ENCODE results near the gene NR1H2.
A peak's percentile ranks its signal among the peaks of the same experiment; 100 is the strongest.

The NR1H2 gene

DNA sequence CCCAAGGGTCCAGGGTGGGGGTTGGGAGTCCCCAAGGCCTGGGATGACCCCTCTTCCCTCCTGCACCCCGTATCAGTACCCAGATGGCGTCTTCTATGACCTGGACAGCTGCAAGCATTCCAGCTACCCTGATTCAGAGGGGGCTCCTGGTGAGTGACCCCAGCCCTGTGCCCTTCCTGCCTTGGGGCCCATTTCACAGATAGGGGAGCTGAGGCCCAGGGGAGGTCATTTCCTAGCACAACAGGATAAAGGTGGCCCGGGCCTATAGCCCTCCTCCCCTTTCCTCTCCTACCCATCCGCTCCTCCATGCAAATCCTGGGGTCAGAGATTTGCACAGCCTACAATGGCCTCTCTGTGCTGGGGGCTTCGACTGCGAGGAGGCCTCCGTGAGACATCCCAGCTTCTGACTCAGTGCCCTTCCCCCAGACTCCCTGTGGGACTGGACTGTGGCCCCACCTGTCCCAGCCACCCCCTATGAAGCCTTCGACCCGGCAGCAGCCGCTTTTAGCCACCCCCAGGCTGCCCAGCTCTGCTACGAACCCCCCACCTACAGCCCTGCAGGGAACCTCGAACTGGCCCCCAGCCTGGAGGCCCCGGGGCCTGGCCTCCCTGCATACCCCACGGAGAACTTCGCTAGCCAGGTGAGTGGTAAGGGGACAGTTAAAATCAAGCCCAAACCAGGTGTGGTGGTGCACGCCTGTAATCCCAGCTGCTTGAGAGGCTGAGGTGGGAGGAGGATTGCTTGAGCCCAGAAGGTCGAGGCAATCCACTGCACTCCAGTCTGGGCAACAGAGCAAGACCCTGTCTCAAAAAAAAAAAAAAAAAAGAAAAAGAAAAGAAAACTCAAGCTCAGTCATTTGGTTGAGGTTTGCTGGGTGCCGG lies 46.4 kb downstream of the NR1H2 start:
- DNase-seq (ENCODE audit: low read depth), result no peak

DNA sequence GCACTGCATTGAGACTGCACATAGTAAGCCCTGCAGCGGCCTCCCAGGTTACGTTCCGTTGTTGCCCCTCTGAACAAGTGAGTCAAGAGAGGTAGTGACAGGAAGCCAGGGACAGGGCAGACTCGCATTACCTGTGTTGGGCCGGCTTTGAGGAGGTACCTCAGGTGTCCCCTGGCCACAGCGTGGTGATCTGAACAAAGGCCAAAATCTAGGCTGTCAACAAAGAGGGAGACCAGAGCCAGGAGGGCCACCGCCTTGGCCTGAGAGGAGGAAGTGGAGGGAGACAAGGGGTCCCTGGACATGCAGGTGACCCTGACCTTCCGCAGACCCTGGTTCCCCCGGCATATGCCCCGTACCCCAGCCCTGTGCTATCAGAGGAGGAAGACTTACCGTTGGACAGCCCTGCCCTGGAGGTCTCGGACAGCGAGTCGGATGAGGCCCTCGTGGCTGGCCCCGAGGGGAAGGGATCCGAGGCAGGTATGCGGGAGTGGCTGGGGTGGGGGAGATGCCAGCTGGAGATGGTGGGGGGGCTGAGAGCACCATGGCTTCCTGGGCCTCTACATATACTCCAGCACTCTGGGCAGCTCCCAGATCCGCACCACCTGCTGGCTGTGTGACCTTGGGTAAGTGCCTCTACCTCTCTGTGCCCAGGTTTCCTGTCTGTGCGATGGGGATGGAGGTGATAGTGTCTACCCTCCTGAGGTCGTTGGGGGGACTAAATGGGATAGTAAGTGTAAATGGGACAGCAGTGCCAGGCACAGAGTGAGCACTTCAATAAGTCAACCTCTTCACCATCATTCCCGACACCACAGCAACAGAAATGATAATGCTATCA lies 47.2 kb downstream of the NR1H2 start:
- no peak for DNase-seq (ENCODE audit: low read depth)

DNA sequence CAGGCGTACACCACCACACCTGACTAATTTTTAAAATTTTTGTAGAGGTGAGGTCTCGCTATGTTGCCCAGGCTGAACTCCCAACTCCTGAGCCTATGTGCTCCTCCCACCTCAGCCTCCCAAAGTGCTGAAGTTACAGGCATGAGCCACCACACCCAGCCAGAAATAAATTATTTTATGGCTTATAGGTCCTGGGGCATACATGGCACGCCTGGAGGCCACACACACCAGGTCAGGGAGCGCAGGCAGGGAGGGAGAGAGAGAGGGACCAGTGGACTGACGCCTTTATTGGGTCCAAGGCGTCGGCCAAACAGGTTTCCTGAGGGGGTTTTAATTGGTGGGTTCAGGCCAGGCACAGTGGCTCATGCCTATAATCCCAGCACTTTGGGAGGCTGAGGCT lies 49.3 kb downstream of the NR1H2 start:
- no peak for DNase-seq (ENCODE audit: low read depth)

DNA sequence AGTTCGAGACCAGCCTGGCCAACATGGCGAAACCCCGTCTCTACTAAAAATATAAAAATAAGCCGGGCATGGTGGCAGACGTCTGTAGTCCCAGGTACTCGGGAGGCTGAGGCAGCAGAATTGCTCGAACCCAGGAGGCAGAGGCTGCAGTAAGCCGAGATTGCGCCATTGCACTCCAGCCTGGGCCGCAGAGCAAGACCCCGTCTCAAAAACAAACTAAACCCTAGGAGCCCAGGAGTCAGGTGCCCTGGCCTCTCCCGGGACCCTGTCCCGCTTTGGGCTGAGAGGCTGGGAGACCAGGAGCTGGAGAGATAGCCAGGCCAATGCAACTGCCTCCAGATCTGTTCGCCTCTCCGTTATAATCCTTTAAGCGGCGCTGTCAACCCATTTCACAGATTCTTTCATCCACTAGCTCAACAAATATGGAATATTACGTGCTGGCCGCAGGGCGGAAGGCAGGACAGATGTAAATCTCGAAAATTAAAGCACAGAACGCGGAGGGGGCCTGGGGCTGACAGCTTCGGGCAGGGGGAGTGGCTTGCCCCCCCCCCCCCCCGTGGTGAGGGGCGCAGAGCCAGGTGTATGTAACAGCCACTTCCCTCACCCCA lies 51.2 kb downstream of the NR1H2 start:
- DNase-seq (ENCODE audit: low read depth), result no peak

DNA sequence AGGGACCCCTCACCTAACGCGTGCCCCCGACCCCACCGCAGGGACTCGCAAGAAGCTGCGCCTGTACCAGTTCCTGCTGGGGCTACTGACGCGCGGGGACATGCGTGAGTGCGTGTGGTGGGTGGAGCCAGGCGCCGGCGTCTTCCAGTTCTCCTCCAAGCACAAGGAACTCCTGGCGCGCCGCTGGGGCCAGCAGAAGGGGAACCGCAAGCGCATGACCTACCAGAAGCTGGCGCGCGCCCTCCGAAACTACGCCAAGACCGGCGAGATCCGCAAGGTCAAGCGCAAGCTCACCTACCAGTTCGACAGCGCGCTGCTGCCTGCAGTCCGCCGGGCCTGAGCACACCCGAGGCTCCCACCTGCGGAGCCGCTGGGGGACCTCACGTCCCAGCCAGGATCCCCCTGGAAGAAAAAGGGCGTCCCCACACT lies 51.8 kb downstream of the NR1H2 start:
- DNase-seq (ENCODE audit: low read depth), result peak; percentile 34

DNA sequence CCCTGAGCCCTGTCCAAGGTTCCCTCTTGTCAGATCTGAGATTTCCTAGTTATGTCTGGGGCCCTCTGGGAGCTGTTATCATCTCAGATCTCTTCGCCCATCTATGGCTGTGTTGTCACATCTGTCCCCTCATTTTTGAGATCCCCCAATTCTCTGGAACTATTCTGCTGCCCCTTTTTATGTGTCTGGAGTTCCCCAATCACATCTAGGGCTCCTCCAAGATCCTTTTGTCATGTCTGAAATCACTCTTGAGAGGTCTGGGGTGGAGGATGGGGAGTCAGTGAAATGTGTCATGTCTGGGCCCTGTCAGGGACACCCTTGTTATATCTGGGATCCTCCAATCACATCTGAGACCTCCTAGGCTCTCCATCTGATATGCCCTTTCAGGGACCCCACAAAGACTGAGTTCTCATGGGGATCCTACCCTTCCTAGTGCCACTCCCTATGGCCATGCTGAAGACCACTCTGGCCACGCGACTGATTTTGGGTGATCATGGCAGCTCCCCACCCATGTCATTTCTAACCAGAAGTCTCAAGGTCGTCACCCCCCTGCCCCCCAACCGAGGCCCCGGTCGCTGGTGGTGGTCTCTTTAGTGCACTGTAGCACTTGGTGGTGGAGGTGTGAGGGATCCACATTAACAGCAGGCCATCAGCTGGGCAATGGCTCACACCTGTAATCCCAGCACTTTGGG lies 52.7 kb downstream of the NR1H2 start:
- DNase-seq (ENCODE audit: low read depth), result no peak

DNA sequence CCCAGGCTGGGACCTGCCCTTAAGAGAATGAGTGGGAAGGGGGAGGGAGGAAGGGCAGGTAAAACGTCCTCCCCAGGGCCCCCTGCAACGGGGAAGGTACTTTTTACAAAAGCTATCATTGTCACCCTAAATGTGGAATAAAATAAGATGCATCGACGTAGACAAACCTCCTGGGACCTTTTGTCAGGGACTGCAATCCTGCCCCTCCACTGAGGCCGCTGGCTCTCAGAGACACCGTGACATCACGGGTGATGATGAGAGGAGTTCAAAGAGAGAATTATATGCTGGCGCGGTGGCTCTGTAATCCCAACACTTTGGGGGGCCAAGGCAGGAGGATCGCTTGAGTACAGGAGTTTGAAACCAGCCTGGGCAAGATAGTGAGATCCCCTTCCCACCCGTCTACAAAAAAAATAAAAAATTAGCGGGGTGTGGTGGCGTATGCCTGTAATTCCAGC lies 54.7 kb downstream of the NR1H2 start:
- DNase-seq (ENCODE audit: low read depth), result no peak

DNA sequence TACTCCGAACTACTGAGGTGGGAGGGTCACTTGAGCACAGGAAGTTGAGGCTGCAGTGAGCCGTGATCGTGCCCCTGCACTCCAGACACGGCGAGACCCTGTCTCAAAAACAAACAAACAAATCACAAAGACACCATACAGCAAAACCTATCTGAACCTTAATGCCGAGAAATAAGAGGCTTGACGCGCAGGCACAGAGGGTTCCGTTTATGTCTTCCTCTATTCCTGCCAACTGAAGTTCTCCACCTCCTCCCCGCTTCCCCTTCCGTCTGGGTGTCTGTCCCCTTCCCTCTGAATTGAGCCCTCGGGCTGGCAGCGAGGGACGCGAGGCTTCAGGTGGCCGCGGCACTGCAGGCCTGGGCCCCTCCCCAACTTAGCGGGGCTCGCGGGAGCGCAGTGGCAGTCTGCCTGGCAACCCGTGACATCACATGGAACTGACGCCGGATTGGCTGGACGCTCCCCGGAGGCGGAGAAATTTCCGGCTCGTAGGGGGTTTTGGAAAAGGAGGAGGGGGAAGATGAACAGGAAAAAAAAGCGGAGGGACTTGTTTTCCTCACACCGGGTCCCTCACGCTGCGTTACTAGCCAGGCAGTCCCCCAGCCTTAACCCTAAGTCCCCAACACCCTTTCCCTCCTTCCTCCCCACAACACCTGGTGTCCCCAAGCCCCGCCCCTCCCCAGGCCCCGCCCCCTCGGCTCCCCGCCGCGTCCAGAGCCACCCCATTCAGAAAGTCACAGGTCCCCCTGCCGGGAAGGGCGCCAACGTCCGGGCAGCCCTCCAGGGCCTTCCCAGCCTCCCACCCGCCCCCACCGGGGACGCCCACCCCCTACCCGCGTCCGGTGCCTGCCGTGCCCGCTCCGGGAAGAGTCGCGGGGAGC lies 55.3 kb downstream of the NR1H2 start:
- peak; percentile 65 for DNase-seq (ENCODE audit: low read depth)

DNA sequence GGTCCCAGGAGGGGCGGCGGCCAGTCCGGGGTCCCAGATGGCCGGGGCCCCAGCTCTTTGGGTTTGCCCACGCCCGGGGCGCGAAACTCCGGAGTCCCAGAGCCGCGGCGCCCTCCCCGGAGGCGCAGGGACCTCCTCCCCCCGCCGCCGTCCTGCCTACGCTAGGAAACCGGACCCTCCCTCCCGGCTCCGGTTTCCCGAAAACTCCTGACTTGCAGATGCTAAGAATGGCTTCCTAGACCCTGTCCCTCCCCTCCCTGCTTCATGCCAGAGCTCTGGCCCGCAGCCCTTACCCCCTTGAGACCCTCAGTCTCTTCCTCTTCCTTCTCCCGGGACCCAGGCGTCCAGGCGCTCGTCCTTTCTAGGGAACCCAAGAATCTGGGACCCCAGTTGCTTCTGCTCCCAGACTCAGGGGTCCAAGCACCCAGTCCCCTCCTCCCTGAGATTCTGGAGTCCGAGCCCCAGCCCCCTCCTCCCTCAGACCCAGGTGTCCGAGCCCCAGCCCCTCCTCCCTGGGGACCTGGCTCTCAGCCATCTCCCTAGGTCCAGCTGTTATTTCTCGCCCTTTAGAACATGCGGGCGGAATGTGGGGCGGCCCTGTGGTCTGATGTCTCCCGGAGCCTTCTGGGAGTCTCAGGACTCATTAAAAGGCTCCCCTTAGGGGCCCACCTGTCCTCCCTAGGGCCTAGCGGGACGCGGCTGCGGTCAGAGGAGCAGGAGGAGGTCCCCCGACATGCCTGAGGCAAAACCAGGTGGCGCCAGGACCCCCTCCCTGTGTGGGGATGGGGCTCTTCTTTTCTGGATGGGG lies 56.2 kb downstream of the NR1H2 start, which contains the start of gene MYBPC2:
MYBPC2 (plus strand) TSS at position 672 of the 808 bp plus-strand sequence; CDS start at position 734, 62 bp downstream.
- no peak for DNase-seq (ENCODE audit: low read depth)

Measured in ELR (cell line).